Activated CD4-positive, alpha-beta T cell treated with anti-CD3 and anti-CD28 coated beads, Interleukin-2, amount 10 ng/mL, durations not matched to agents 7 days and 5 days (primary cell): ENCODE results near the gene FPR1. TPM values are rescaled to one million over a fixed set of nuclear protein-coding genes. Genes with fewer than 3 reads are reported as not detected.
"Not testable (repeated sequence)": the region's sequence is repeated elsewhere in the genome, so short reads cannot be mapped to it uniquely, and the experiment has no call there.

Experiments used
- CTCF ChIA-PET: fragments of 350-600 bp; sonication (Branson Sonifier 250); formaldehyde crosslinking; loops from one replicate; lab custom pipeline; 2021; ENCODE audit warnings: antibody characterized with exemption; lab: Charles Lee
- POLR2A ChIA-PET: fragments of 350-600 bp; sonication (Branson Sonifier 250); formaldehyde crosslinking; loops from one replicate; lab custom pipeline; 2021; ENCODE audit warnings: antibody characterized with exemption; lab: Charles Lee
- DNase-seq: peaks from one replicate; pipeline ENCODE4 v3.0.0-alpha.2; 2020
- H3K27ac Mint-ChIP-seq: one replicate; pipeline ENCODE4 v1.8.0; 2021; ENCODE audit warnings: mild to moderate bottlenecking, moderate library complexity, mixed read lengths
- H3K27me3 Mint-ChIP-seq: one replicate; pipeline ENCODE4 v1.8.0; 2021; ENCODE audit warnings: mixed read lengths
- H3K36me3 Mint-ChIP-seq: one replicate; pipeline ENCODE4 v1.8.0; 2021; ENCODE audit warnings: low read depth, mixed read lengths
- H3K4me1 Mint-ChIP-seq: one replicate; pipeline ENCODE4 v1.8.0; 2021; ENCODE audit warnings: mixed read lengths
- H3K4me3 Mint-ChIP-seq: one replicate; pipeline ENCODE4 v1.8.0; 2021; ENCODE audit warnings: mild to moderate bottlenecking, moderate library complexity, mixed read lengths
- H3K9me3 Mint-ChIP-seq: one replicate; pipeline ENCODE4 v1.8.0; 2021; ENCODE audit warnings: mixed read lengths
- total RNA-seq, 2 experiments: library from RNA; stranded (reverse); gene quantifications; one replicate each; pipeline ENCODE4 v1.2.3, GENCODE V29; 2021

FPR1 gene
- total RNA-seq, 2 experiments from 2014 or later = not detected

DNA sequence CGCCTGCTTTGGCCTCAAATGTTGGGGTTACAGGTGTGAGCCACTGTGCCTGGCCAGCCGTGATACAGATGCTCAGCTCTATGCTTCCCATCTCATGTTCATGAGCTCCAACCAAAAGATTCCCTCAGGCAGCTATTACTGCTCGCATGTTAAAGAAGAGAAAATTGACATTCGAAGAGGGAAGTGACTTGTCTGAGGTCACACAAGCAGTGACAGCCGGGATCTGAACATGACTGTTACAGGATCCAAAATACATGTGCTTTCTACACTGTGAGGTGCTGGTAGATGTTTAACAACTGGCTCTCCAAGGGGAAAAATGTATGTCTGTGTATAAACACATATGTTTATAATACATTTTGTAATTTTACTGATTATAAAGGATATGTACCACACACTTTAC, 11.3 kb downstream of the FPR1 start:
- Mint-ChIP-seq H3K27ac (no peak overlapping the region), H3K4me3 (no peak overlapping the region), H3K9me3 (no peaks in the 10 kb centered on the region), H3K4me1 (no peaks in the 10 kb centered on the region), H3K36me3 (no peaks in the 10 kb centered on the region), H3K27me3 (peaks cover 2% of the 10 kb centered on the region)
- CTCF ChIA-PET = no interaction called here
- no peak for DNase-seq
- POLR2A ChIA-PET = no interaction called here

DNA sequence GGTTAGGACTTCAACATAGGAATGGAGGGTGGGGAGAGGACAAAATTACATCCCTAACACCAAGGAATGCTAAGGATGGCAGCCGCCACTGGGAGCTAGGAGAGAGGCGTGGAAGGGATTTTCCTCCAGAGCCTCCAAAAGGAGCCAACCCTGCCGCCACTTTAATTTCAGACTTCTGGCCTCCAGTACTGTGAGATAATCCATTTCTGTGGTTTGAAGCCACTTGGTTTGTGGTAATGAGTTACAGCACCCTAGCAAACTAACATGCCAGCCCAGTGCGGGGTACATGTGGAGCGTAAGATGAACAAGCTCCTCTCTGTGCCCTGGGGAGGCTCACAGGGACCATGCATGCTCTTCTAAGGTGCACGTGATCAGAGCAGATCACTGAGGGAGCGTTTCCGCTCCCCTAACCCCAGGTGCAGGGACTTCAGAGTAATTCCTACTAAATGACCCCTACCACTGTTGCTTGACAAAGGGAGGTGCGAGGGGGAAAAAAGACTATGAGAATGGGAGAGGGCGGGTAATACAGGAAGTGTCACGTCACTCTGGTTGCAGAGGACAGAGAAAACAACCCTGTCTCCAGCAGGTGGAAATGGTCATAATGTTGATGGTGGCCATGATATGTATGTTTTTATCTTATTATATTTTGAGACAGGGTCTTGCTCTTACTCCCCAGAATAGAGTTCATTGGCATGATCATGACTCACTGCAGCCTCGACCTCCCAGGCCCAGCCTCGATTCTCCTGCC, 12.0 kb downstream of the FPR1 start:
- no peak for DNase-seq
- H3K9me3 Mint-ChIP-seq = no peaks in the 10 kb centered on the region
- CTCF ChIA-PET = no interaction called here

GRCh38 chr19:51738523-51738922, 13.2 kb downstream of the FPR1 start:
- POLR2A ChIA-PET, H3K4me1 Mint-ChIP-seq, H3K27me3 Mint-ChIP-seq, H3K36me3 Mint-ChIP-seq, H3K27ac Mint-ChIP-seq, H3K4me3 Mint-ChIP-seq, DNase-seq, H3K9me3 Mint-ChIP-seq: not testable (repeated sequence)
- CTCF ChIA-PET = interaction anchor here (1.0 kb wide), 1 partner anchor 39 kb away, joined by 4 read pairs; no protein-coding TSS in a partner anchor

More for the DNA sequence above, 12.0 kb downstream of the FPR1 start:
- Mint-ChIP-seq H3K27me3 (peaks cover 2% of the 10 kb centered on the region), H3K4me1 (no peaks in the 10 kb centered on the region), H3K27ac (no peak overlapping the region), H3K4me3 (no peak overlapping the region), H3K36me3 (no peaks in the 10 kb centered on the region)
- POLR2A ChIA-PET = no interaction called here

GRCh38 chr19:51737924-51738323, 13.8 kb downstream of the FPR1 start:
- no peak overlapping the region for H3K4me3 Mint-ChIP-seq
- ChIA-PET POLR2A (no interaction called here), CTCF (interaction anchor here (0.6 to 1.0 kb wide), 2 partner anchors 40 to 1501 kb away, joined by 3 to 4 read pairs; no protein-coding TSS in a partner anchor)
- peaks cover 2% of the 10 kb centered on the region for H3K27me3 Mint-ChIP-seq
- no peaks in the 10 kb centered on the region for H3K36me3 Mint-ChIP-seq
- H3K9me3 Mint-ChIP-seq = no peaks in the 10 kb centered on the region
- H3K27ac Mint-ChIP-seq = no peak overlapping the region
- no peak for DNase-seq
- H3K4me1 Mint-ChIP-seq = no peaks in the 10 kb centered on the region

GRCh38 chr19:51737389-51737788, 14.3 kb downstream of the FPR1 start:
- no peak for DNase-seq
- no peaks in the 10 kb centered on the region for H3K9me3 Mint-ChIP-seq
- H3K36me3 Mint-ChIP-seq = no peaks in the 10 kb centered on the region
- CTCF ChIA-PET = interaction anchor here (0.6 to 1.0 kb wide), 2 partner anchors 40 to 1501 kb away, joined by 3 to 4 read pairs; no protein-coding TSS in a partner anchor
- no peak overlapping the region for H3K27ac Mint-ChIP-seq
- H3K27me3 Mint-ChIP-seq = peaks cover 2% of the 10 kb centered on the region
- POLR2A ChIA-PET = no interaction called here
- no peak overlapping the region for H3K4me3 Mint-ChIP-seq
- no peaks in the 10 kb centered on the region for H3K4me1 Mint-ChIP-seq

DNA sequence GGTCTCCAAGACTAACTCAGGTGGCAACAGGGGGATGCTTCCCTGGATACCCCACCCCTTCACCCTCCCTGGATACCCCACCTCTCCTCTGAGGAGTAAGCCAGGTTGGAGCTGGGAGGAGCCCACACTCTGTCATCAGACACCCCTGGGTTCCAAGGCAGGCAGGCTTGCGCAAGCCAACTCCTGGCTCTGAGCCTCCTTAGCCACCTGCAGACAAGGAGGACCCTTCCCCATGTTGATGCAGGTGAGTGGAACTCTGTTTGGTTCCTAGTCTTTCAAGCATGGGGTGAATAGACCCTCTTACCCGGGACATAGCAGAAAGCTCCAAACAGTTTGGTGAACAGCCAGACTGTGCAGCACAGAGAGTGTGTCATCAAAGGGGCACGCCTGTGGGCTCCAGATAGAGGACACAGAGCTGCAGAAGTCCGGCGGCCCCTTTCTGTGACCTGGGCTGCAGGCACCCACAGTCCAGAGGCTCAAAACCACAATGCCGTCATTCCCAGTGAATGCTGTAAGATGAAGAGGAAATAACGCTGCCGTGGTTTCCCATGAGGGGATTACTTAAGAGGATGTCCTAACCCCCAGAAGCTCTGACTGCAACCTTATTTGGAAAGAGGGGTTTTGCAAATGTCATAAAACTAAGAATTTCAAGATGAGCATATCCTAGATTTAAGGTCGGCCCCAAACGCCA, 15.8 kb downstream of the FPR1 start:
- POLR2A ChIA-PET = no interaction called here
- Mint-ChIP-seq H3K27me3 (peaks cover 2% of the 10 kb centered on the region), H3K36me3 (no peaks in the 10 kb centered on the region)

GRCh38 chr19:51733742-51734522, 17.7 kb downstream of the FPR1 start:
- CTCF ChIA-PET = no interaction called here
- no peaks in the 10 kb centered on the region for H3K4me1 Mint-ChIP-seq
- H3K27me3 Mint-ChIP-seq = peaks cover 2% of the 10 kb centered on the region
- H3K4me3 Mint-ChIP-seq = no peak overlapping the region
- no peak for DNase-seq
- no peak overlapping the region for H3K27ac Mint-ChIP-seq
- POLR2A ChIA-PET = no interaction called here
- H3K36me3 Mint-ChIP-seq = no peaks in the 10 kb centered on the region
- peaks cover 7% of the 10 kb centered on the region for H3K9me3 Mint-ChIP-seq

More for the DNA sequence above, 15.8 kb downstream of the FPR1 start:
- CTCF ChIA-PET = no interaction called here
- DNase-seq = no peak
- Mint-ChIP-seq H3K9me3 (peaks cover 3% of the 10 kb centered on the region), H3K4me1 (no peaks in the 10 kb centered on the region), H3K4me3 (no peak overlapping the region), H3K27ac (no peak overlapping the region)

DNA sequence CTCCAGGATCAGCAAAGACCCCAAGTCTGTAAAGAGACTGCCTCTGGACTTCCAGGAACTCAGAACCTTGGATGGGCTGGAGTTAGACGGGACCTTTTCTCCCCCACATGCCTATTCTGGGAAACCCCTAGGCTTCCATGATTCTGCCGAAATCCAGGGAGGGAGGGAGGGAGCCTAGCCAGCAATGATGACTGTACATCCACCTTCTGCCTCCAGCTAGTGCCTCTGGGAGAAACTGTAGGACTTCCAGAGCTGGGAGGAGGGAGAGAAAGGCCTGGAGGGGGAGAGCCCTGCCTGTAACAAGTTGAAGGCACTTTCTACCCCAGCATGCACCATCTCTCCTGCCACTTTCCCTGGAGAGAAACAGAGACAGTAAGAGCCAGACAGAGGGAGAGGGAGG, 21.9 kb downstream of the FPR1 start:
- H3K27me3 Mint-ChIP-seq = peaks cover 6% of the 10 kb centered on the region
- H3K4me3 Mint-ChIP-seq = no peak overlapping the region
- H3K4me1 Mint-ChIP-seq = no peaks in the 10 kb centered on the region
- H3K36me3 Mint-ChIP-seq = no peaks in the 10 kb centered on the region
- ChIA-PET CTCF (no interaction called here), POLR2A (no interaction called here)
- no peak for DNase-seq
- H3K27ac Mint-ChIP-seq = no peak overlapping the region
- peaks cover 9% of the 10 kb centered on the region for H3K9me3 Mint-ChIP-seq

- peaks cover 9% of the 10 kb centered on the region for H3K9me3 Mint-ChIP-seq
- H3K4me1 Mint-ChIP-seq = no peaks in the 10 kb centered on the region
- ChIA-PET POLR2A (no interaction called here), CTCF (no interaction called here)
- peaks cover 18% of the 10 kb centered on the region for H3K27me3 Mint-ChIP-seq
- no peak for DNase-seq
- no peaks in the 10 kb centered on the region for H3K36me3 Mint-ChIP-seq
- no peak overlapping the region for H3K27ac Mint-ChIP-seq
- H3K4me3 Mint-ChIP-seq = no peak overlapping the region
These were observed 24.3 kb downstream of the FPR1 start for GRCh38 chr19:51727349-51727880.

DNA sequence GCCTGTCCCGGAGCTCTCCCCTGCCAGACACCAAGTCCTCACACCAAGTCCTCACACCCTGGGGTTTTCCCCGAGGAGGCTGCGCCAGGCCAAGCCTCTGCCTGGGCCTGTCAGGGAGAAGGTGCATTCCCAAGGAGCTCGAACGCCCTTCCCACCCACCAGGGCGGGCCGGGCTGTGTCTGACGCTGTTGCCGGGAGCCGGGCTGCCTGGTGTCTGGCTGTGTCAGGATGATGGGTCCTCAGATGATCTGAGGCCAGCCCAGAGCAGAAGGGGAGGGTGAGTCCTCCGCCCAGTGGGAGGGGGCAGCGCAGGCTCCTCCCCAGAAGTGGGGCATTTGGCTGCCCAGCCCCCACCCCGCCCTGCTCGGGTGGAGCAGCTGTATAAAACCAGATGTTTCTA, 25.6 kb downstream of the FPR1 start:
- DNase-seq = no peak
- H3K36me3 Mint-ChIP-seq = no peaks in the 10 kb centered on the region
- ChIA-PET CTCF (interaction anchor here (0.6 kb wide), 1 partner anchor 102 kb away, joined by 3 read pairs; no protein-coding TSS in a partner anchor), POLR2A (no interaction called here)
- H3K4me1 Mint-ChIP-seq = no peaks in the 10 kb centered on the region
- peaks cover 6% of the 10 kb centered on the region for H3K9me3 Mint-ChIP-seq
- H3K27ac Mint-ChIP-seq = no peak overlapping the region
- H3K4me3 Mint-ChIP-seq = no peak overlapping the region
- peaks cover 20% of the 10 kb centered on the region for H3K27me3 Mint-ChIP-seq

DNA sequence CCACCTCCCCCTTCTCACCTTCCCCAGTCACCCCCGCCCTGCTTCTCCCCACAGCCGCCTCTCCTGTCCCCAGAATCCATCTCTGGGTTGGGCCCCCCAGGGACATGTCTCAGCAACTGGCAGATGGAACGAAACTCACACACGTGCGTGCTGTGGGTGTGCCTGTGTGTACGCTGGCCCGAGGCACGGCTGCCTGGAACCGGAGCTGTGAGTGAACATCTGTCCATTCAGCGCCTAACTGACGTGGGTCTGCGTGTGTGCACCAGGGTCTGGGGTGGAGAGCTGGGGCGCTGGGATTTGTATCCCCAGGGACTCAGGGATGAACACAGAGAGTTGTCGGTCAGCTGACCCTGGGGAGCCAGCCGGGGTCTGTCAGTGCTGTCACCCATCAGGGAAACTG, 27.1 kb downstream of the FPR1 start:
- no peaks in the 10 kb centered on the region for H3K36me3 Mint-ChIP-seq
- POLR2A ChIA-PET = no interaction called here
- H3K4me3 Mint-ChIP-seq = no peak overlapping the region
- DNase-seq = no peak
- no peaks in the 10 kb centered on the region for H3K4me1 Mint-ChIP-seq
- H3K27me3 Mint-ChIP-seq = peaks cover 28% of the 10 kb centered on the region
- CTCF ChIA-PET = no interaction called here
- H3K27ac Mint-ChIP-seq = no peak overlapping the region
- peaks cover 2% of the 10 kb centered on the region for H3K9me3 Mint-ChIP-seq

- POLR2A ChIA-PET = no interaction called here
- Mint-ChIP-seq H3K4me1 (peaks cover 3% of the 10 kb centered on the region), H3K4me3 (no peak overlapping the region), H3K27me3 (peaks cover 42% of the 10 kb centered on the region), H3K27ac (no peak overlapping the region), H3K36me3 (no peaks in the 10 kb centered on the region), H3K9me3 (peaks cover 4% of the 10 kb centered on the region)
- CTCF ChIA-PET = no interaction called here
- no peak for DNase-seq
These were observed 29.2 kb downstream of the FPR1 start for GRCh38 chr19:51722492-51722891.
